Panc1 (cell line): ENCODE measurements around the gene GTF2I.
"Not testable (repeated sequence)": the region's sequence is repeated elsewhere in the genome, so short reads cannot be mapped to it uniquely, and the experiment has no call there.

Source experiments
- CTCF ChIP-seq: fragments of 450-650 bp; IDR thresholded peaks from 2 replicates; pipeline ENCODE4 v1.5.1; 2017; ENCODE audit warnings: mild to moderate bottlenecking
- POLR2AphosphoS5 ChIP-seq: IDR thresholded peaks from 2 replicates; pipeline ENCODE4 v1.6.1; 2012; ENCODE audit warnings: mild to moderate bottlenecking, low read depth, low read length, moderate library complexity
- REST ChIP-seq, 2 experiments: IDR thresholded peaks; 2 replicates each; pipeline ENCODE4 v1.6.1; 2011 to 2012; ENCODE audit warnings: low read depth in 2 of 2, control low read depth in 1 of 2, low read length in 1 of 2, mild to moderate bottlenecking in 1 of 2, moderate library complexity in 1 of 2; ENCODE audit not compliant: insufficient read depth in 1 of 2
- SIN3A ChIP-seq: IDR thresholded peaks from 2 replicates; pipeline ENCODE4 v1.6.1; 2012; ENCODE audit warnings: low read depth, mild to moderate bottlenecking, low read length, moderate library complexity, borderline replicate concordance; ENCODE audit not compliant: insufficient read depth
- TCF7L2 ChIP-seq: IDR thresholded peaks from 2 replicates; pipeline ENCODE4 v1.6.1; 2011; ENCODE audit warnings: mild to moderate bottlenecking, low read depth, low read length, inconsistent platforms

- not testable (repeated sequence) for TF ChIP-seq CTCF; POLR2AphosphoS5; REST (IDR thresholded peaks at IDR 0.05; ENCODE audit: insufficient read depth in 1 of 2, low read depth in 2 of 2, low read length in 1 of 2); TCF7L2; SIN3A
Measured at GRCh38 chr7:74781746-74782145, 124.2 kb downstream of the GTF2I start.
